ENCODE measurements around the gene CCDC141.

GRCh38 chr2:178895872-178896271 lies 154.1 kb downstream of the CCDC141 start:
- TF ChIP-seq POLR2A (IDR thresholded peaks at IDR 0.05; ENCODE audit: low read length) (no peak), GATA1 (IDR thresholded peaks at IDR 0.05; ENCODE audit: low read depth, low read length) (no peak)

Data from erythroblast (primary cell).